Kidney (tissue), 14 donors: ENCODE measurements around the gene ACOXL. TPM values are rescaled to one million over a fixed set of nuclear protein-coding genes. Genes with fewer than 3 reads are reported as not detected.

ENCODE experiments used
- DNase-seq, 5 donors: peaks; one replicate each; pipeline ENCODE4 v3.0.0-alpha.2; 2013 to 2020
- FAIRE-seq: peaks from 2 replicates; lab custom pipeline; 2012; peaks lifted over from hg19 to GRCh38; lab: Jason Lieb, UNC
- H3K27ac ChIP-seq, 2 donors: one replicate each; pipeline ENCODE4 v1.7.0; 2013; ENCODE audit warnings: low read depth in 2 of 2, low read length in 2 of 2, inconsistent platforms in 1 of 2
- H3K27me3 ChIP-seq: one replicate; pipeline ENCODE4 v1.7.1; 2013; ENCODE audit warnings: low read length, inconsistent platforms; ENCODE audit not compliant: control insufficient read depth, insufficient read depth
- H3K36me3 ChIP-seq, 3 donors: one replicate each; pipeline versions ENCODE4 v1.7.0 to v1.7.1; 2013; ENCODE audit warnings: low read length in 3 of 3, control low read depth in 1 of 3, inconsistent platforms in 1 of 3; ENCODE audit not compliant: insufficient read depth in 3 of 3, control insufficient read depth in 2 of 3
- H3K4me1 ChIP-seq, 3 donors: one replicate each; pipeline versions ENCODE4 v1.7.0 to v1.7.1; 2013; ENCODE audit warnings: low read length in 3 of 3, inconsistent platforms in 1 of 3, low read depth in 1 of 3; ENCODE audit not compliant: control insufficient read depth in 2 of 3, insufficient read depth in 2 of 3
- H3K4me3 ChIP-seq, 3 donors: one replicate each; pipeline versions ENCODE4 v1.7.0 to v1.8.1; 2013; ENCODE audit warnings: low read length in 3 of 3, control low read depth in 1 of 3, inconsistent platforms in 1 of 3
- H3K9ac ChIP-seq, 3 donors: one replicate each; pipeline versions ENCODE4 v1.7.0 to v1.7.1; 2013; ENCODE audit warnings: low read length in 3 of 3, control low read depth in 1 of 3, inconsistent platforms in 1 of 3
- H3K9me3 ChIP-seq, 3 donors: one replicate each; pipeline versions ENCODE4 v1.7.0 to v1.7.1; 2013; ENCODE audit warnings: low read length in 3 of 3, control low read depth in 1 of 3, inconsistent platforms in 1 of 3; ENCODE audit not compliant: control insufficient read depth in 2 of 3, insufficient read depth in 1 of 3
- intact Hi-C: fragments of 100-400 bp; cut with DNase I; formaldehyde crosslinking; loops from one replicate; pipeline ENCODE4 v1.11.1; 2022
- polyA plus RNA-seq: library from polyadenylated mRNA; stranded (reverse); fragments of 350-450 nt; fragmentation: Illumina TruSeq; extraction: RNeasy Lipid Tissue Mini Kit (QIAGEN cat#74804); gene quantifications from one replicate; pipeline ENCODE4 v1.2.3, GENCODE V29; 2014; ENCODE audit warnings: low read depth, low replicate concordance; ENCODE audit not compliant: insufficient read depth
- total RNA-seq: library from RNA; stranded (reverse); fragmentation: NEBNext Ultra II Directional; extraction: Animal tissue kit (Norgen Biotek cat#: 25700); gene quantifications from one replicate; pipeline ENCODE4 v1.2.1, GENCODE V29; 2021
- TF ChIP-seq, protein P1 (sequence below): IDR thresholded peaks from 3 replicates; pipeline ENCODE4 v1.5.1; 2012; ENCODE audit warnings: mild to moderate bottlenecking, moderate library complexity, borderline replicate concordance; ENCODE audit not compliant: insufficient read depth; ENCODE audit errors: extremely low read depth
- donor health status: control.
- donor health status: control.
- donor health status: control.
- donor health status: control.
- donor health status: control.
- donor health status: DM: yes; HTN: yes; CAD: no.
- donor health status: Normal renal cell carcinoma (clear cell type).

Gene ACOXL
- total and polyA plus RNA-seq, 2 donors from 2014 or later = 2.0 TPM; not detected in 1

DNA sequence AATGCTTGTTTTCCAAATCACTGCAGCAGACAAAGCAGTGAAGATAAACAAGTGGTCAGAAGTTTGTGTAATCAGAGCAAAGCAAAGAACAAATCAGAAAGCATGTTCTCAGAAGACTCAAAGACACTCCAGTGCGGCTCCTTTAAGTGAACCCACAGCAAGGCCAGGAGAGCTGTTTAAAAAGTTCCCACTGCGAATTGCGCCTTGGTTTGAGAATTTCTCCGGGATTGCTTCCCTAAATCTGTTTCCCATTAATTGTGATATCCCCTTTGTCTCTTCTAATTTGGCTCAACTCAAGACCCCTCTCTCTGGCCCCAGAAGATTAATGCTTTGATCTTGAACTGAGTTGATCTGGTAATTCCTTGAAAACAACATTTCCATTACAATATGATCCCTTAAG, 265.9 kb downstream of the ACOXL start:
- no peak overlapping the region for H3K27ac ChIP-seq
- no peak for FAIRE-seq
- no peaks in the 10 kb centered on the region for H3K4me1 ChIP-seq
- no peak overlapping the region for H3K4me3 ChIP-seq
- no peak for DNase-seq
- H3K9ac ChIP-seq = no peak overlapping the region
- TF ChIP-seq, protein P1, sequence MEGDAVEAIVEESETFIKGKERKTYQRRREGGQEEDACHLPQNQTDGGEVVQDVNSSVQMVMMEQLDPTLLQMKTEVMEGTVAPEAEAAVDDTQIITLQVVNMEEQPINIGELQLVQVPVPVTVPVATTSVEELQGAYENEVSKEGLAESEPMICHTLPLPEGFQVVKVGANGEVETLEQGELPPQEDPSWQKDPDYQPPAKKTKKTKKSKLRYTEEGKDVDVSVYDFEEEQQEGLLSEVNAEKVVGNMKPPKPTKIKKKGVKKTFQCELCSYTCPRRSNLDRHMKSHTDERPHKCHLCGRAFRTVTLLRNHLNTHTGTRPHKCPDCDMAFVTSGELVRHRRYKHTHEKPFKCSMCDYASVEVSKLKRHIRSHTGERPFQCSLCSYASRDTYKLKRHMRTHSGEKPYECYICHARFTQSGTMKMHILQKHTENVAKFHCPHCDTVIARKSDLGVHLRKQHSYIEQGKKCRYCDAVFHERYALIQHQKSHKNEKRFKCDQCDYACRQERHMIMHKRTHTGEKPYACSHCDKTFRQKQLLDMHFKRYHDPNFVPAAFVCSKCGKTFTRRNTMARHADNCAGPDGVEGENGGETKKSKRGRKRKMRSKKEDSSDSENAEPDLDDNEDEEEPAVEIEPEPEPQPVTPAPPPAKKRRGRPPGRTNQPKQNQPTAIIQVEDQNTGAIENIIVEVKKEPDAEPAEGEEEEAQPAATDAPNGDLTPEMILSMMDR = no peak
- H3K36me3 ChIP-seq = no peaks in the 10 kb centered on the region
- intact Hi-C loops = no loop called here
- no peaks in the 10 kb centered on the region for H3K27me3 ChIP-seq
- H3K9me3 ChIP-seq = no peaks in the 10 kb centered on the region

DNA sequence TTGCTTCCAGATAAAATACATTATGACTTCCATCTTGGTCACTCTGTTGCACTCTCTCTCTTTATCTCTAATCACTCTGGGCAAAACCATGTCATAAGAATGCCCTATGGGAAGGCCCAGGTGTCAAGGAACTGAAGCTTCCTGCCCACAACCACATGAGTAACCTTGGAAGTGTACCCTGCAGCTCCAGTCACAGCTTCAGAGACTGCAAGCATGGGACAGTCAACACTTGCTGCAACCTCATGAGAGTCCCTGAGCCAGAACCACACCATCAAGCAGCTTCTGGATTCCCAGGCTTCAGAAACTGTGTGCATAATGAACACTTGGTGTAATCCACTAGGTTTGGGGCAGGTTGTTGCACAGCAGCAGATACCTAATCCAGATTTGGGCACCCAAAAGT, 267.3 kb downstream of the ACOXL start:
- H3K9ac ChIP-seq = no peak overlapping the region
- H3K4me1 ChIP-seq = no peaks in the 10 kb centered on the region
- no peaks in the 10 kb centered on the region for H3K27me3 ChIP-seq
- intact Hi-C loops = no loop called here
- TF ChIP-seq, protein P1 = no peak
- H3K4me3 ChIP-seq = no peak overlapping the region
- H3K9me3 ChIP-seq = no peaks in the 10 kb centered on the region
- FAIRE-seq (no peak), DNase-seq (no peak)
- no peak overlapping the region for H3K27ac ChIP-seq
- H3K36me3 ChIP-seq = no peaks in the 10 kb centered on the region

DNA sequence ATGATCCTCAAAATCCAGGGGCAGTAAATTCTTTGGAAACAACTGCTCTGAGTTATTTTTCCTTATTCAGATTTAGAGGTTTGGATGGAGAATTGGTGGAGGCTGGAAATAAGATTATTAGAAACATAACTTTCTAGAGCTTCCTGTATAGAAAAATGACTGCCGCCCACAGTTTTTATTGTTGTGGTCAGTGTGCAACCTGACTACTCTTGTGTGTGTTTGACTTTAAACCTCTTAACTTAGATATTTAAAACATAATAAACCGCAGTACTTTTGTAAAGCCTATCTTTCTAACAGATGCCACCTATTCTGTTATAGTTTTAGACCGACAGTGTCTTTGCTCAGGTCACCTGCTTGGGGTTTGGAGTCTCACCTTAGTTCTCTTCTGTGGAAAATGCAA, 272.9 kb downstream of the ACOXL start:
- FAIRE-seq (no peak), DNase-seq (no peak)
- intact Hi-C loops = no loop called here
- TF ChIP-seq, protein P1 = no peak
- Histone ChIP-seq H3K9me3 (peaks cover 0 to 4% (median 0%) of the 10 kb centered on the region in 3 donors), H3K27me3 (no peaks in the 10 kb centered on the region), H3K36me3 (no peaks in the 10 kb centered on the region), H3K4me1 (no peaks in the 10 kb centered on the region), H3K9ac (no peak overlapping the region), H3K4me3 (no peak overlapping the region), H3K27ac (no peak overlapping the region)

DNA sequence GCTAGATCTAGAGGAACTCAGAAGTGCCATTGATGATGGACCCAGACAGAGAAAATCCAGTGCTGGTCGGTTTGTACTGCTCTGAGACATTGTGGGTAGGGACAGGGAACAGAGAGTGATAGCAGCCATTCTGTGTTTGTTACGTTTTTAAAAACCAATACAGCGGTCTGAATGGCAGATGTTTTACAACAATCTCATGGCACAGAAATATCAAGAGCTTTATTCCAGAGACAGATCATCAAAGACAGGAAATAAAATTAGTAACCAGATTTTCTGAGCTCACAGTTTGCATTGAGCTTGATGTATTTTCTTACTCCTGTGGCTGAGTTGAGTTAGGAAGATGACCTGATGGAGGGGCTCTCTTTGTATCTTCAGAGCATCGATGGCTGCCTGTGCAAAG, 273.4 kb downstream of the ACOXL start:
- FAIRE-seq = no peak
- no peak overlapping the region for H3K27ac ChIP-seq

More for the DNA sequence above, 273.4 kb downstream of the ACOXL start:
- no peak overlapping the region for H3K9ac ChIP-seq
- H3K27me3 ChIP-seq = no peaks in the 10 kb centered on the region
- intact Hi-C loops = no loop called here
- H3K36me3 ChIP-seq = no peaks in the 10 kb centered on the region
- no peak overlapping the region for H3K4me3 ChIP-seq
- no peak for DNase-seq
- TF ChIP-seq, protein P1 = no peak
- peaks cover 0 to 4% (median 0%) of the 10 kb centered on the region in 3 donors for H3K9me3 ChIP-seq
- no peaks in the 10 kb centered on the region for H3K4me1 ChIP-seq
